Thyroid gland (tissue), 4 donors: ENCODE results near the gene CASD1.

Experiments
- CTCF ChIP-seq, 6 experiments: fragments of 200-600 bp in 3 of 6; fragments of 450-650 bp in 3 of 6; sonication (generic) in 3 of 6; IDR thresholded peaks; one replicate each; pipeline ENCODE4 v1.5.1; 2016 to 2019; ENCODE audit warnings: antibody characterized with exemption in 6 of 6, mild to moderate bottlenecking in 2 of 6, inconsistent platforms in 1 of 6, moderate library complexity in 1 of 6
- POLR2A ChIP-seq, 2 donors: fragments of 450-650 bp; IDR thresholded peaks; one replicate each; pipeline ENCODE4 v1.6.1; 2017; ENCODE audit warnings: antibody characterized with exemption in 2 of 2, mild to moderate bottlenecking in 2 of 2, moderate library complexity in 1 of 2

- TF ChIP-seq CTCF (IDR thresholded peaks at IDR 0.05) (no peak), POLR2A (IDR thresholded peaks at IDR 0.05) (no peak)
These were observed 46.4 kb downstream of the CASD1 start for GRCh38 chr7:94556028-94556427.
